ENCODE results near the gene BUB1B.
A peak's percentile ranks its signal among the peaks of the same experiment; 100 is the strongest.
"Not testable (repeated sequence)": the region's sequence is repeated elsewhere in the genome, so short reads cannot be mapped to it uniquely, and the experiment has no call there.

The BUB1B gene

GRCh38 chr15:40123863-40124262 is 37.0 kb upstream of the BUB1B start:
- not testable (repeated sequence) for H3K9me3 ChIP-seq (ENCODE audit: control insufficient read depth, insufficient read depth, low read length); H3K27me3 ChIP-seq (ENCODE audit: control insufficient read depth, insufficient read depth, low read length); H3K27ac ChIP-seq (ENCODE audit: low read depth, low read length); H3K36me3 ChIP-seq (ENCODE audit: control insufficient read depth, insufficient read depth, low read length); H3K4me3 ChIP-seq (ENCODE audit: low read depth, low read length); H3K9ac ChIP-seq (ENCODE audit: low read depth, low read length)
- peaks cover 23% of the 10 kb centered on the region for H3K4me1 ChIP-seq (ENCODE audit: control insufficient read depth, insufficient read depth, low read length)

- H3K9ac ChIP-seq (ENCODE audit: low read depth, low read length); H3K9me3 ChIP-seq (ENCODE audit: control insufficient read depth, insufficient read depth, low read length); H3K4me3 ChIP-seq (ENCODE audit: low read depth, low read length); H3K27ac ChIP-seq (ENCODE audit: low read depth, low read length); H3K36me3 ChIP-seq (ENCODE audit: control insufficient read depth, insufficient read depth, low read length); H3K27me3 ChIP-seq (ENCODE audit: control insufficient read depth, insufficient read depth, low read length): not testable (repeated sequence)
- H3K4me1 ChIP-seq (ENCODE audit: control insufficient read depth, insufficient read depth, low read length), result peaks cover 23% of the 10 kb centered on the region
These were observed 36.5 kb upstream of the BUB1B start for GRCh38 chr15:40124333-40124732.

GRCh38 chr15:40124807-40125285 is 36.0 kb upstream of the BUB1B start:
- Histone ChIP-seq H3K4me1 (ENCODE audit: control insufficient read depth, insufficient read depth, low read length) (peaks cover 23% of the 10 kb centered on the region), H3K27ac (ENCODE audit: low read depth, low read length) (peak overlapping the region; percentile 51), H3K4me3 (ENCODE audit: low read depth, low read length) (peak overlapping the region; percentile 32; the same call in 1 of the 2 replicates)
- H3K36me3 ChIP-seq (ENCODE audit: control insufficient read depth, insufficient read depth, low read length); H3K27me3 ChIP-seq (ENCODE audit: control insufficient read depth, insufficient read depth, low read length); H3K9ac ChIP-seq (ENCODE audit: low read depth, low read length); H3K9me3 ChIP-seq (ENCODE audit: control insufficient read depth, insufficient read depth, low read length): not testable (repeated sequence)

- no peak overlapping the region for H3K9ac ChIP-seq (ENCODE audit: low read depth, low read length)
- peaks cover 23% of the 10 kb centered on the region for H3K4me1 ChIP-seq (ENCODE audit: control insufficient read depth, insufficient read depth, low read length)
- H3K36me3 ChIP-seq (ENCODE audit: control insufficient read depth, insufficient read depth, low read length), result no peaks in the 10 kb centered on the region
- no peaks in the 10 kb centered on the region for H3K9me3 ChIP-seq (ENCODE audit: control insufficient read depth, insufficient read depth, low read length)
- H3K27ac ChIP-seq (ENCODE audit: low read depth, low read length), result no peak overlapping the region
- H3K4me3 ChIP-seq (ENCODE audit: low read depth, low read length), result no peak overlapping the region
- H3K27me3 ChIP-seq (ENCODE audit: control insufficient read depth, insufficient read depth, low read length), result no peaks in the 10 kb centered on the region
These were observed 34.9 kb upstream of the BUB1B start for GRCh38 chr15:40125950-40126349.

GRCh38 chr15:40128766-40129660 is 31.9 kb upstream of the BUB1B start:
- no peak overlapping the region for H3K9ac ChIP-seq (ENCODE audit: low read depth, low read length)
- peaks cover 14% of the 10 kb centered on the region for H3K4me1 ChIP-seq (ENCODE audit: control insufficient read depth, insufficient read depth, low read length)
- no peaks in the 10 kb centered on the region for H3K27me3 ChIP-seq (ENCODE audit: control insufficient read depth, insufficient read depth, low read length)
- no peaks in the 10 kb centered on the region for H3K36me3 ChIP-seq (ENCODE audit: control insufficient read depth, insufficient read depth, low read length)
- no peak overlapping the region for H3K27ac ChIP-seq (ENCODE audit: low read depth, low read length)
- no peaks in the 10 kb centered on the region for H3K9me3 ChIP-seq (ENCODE audit: control insufficient read depth, insufficient read depth, low read length)
- H3K4me3 ChIP-seq (ENCODE audit: low read depth, low read length), result no peak overlapping the region

GRCh38 chr15:40130118-40130517 is 30.8 kb upstream of the BUB1B start:
- Histone ChIP-seq H3K27ac (ENCODE audit: low read depth, low read length) (no peak overlapping the region), H3K27me3 (ENCODE audit: control insufficient read depth, insufficient read depth, low read length) (no peaks in the 10 kb centered on the region), H3K4me1 (ENCODE audit: control insufficient read depth, insufficient read depth, low read length) (peaks cover 6% of the 10 kb centered on the region), H3K9me3 (ENCODE audit: control insufficient read depth, insufficient read depth, low read length) (no peaks in the 10 kb centered on the region), H3K4me3 (ENCODE audit: low read depth, low read length) (no peak overlapping the region), H3K36me3 (ENCODE audit: control insufficient read depth, insufficient read depth, low read length) (no peaks in the 10 kb centered on the region), H3K9ac (ENCODE audit: low read depth, low read length) (no peak overlapping the region)

- no peak overlapping the region for H3K9ac ChIP-seq (ENCODE audit: low read depth, low read length)
- H3K4me3 ChIP-seq (ENCODE audit: low read depth, low read length), result no peak overlapping the region
- no peaks in the 10 kb centered on the region for H3K4me1 ChIP-seq (ENCODE audit: control insufficient read depth, insufficient read depth, low read length)
- no peaks in the 10 kb centered on the region for H3K36me3 ChIP-seq (ENCODE audit: control insufficient read depth, insufficient read depth, low read length)
- H3K9me3 ChIP-seq (ENCODE audit: control insufficient read depth, insufficient read depth, low read length), result no peaks in the 10 kb centered on the region
- H3K27ac ChIP-seq (ENCODE audit: low read depth, low read length), result no peak overlapping the region
- no peaks in the 10 kb centered on the region for H3K27me3 ChIP-seq (ENCODE audit: control insufficient read depth, insufficient read depth, low read length)
These were observed 29.9 kb upstream of the BUB1B start for GRCh38 chr15:40130799-40131502.

- no peaks in the 10 kb centered on the region for H3K36me3 ChIP-seq (ENCODE audit: control insufficient read depth, insufficient read depth, low read length)
- H3K9me3 ChIP-seq (ENCODE audit: control insufficient read depth, insufficient read depth, low read length), result no peaks in the 10 kb centered on the region
These were observed 27.3 kb upstream of the BUB1B start for GRCh38 chr15:40133544-40133943.

GRCh38 chr15:40134885-40135284 is 26.0 kb upstream of the BUB1B start:
- no peaks in the 10 kb centered on the region for H3K36me3 ChIP-seq (ENCODE audit: control insufficient read depth, insufficient read depth, low read length)
- no peaks in the 10 kb centered on the region for H3K9me3 ChIP-seq (ENCODE audit: control insufficient read depth, insufficient read depth, low read length)
- H3K27ac ChIP-seq (ENCODE audit: low read depth, low read length), result no peak overlapping the region
- H3K27me3 ChIP-seq (ENCODE audit: control insufficient read depth, insufficient read depth, low read length), result no peaks in the 10 kb centered on the region
- no peak overlapping the region for H3K4me3 ChIP-seq (ENCODE audit: low read depth, low read length)
- no peaks in the 10 kb centered on the region for H3K4me1 ChIP-seq (ENCODE audit: control insufficient read depth, insufficient read depth, low read length)
- no peak overlapping the region for H3K9ac ChIP-seq (ENCODE audit: low read depth, low read length)

More at GRCh38 chr15:40133544-40133943, 27.3 kb upstream of the BUB1B start:
- H3K4me1 ChIP-seq (ENCODE audit: control insufficient read depth, insufficient read depth, low read length), result no peaks in the 10 kb centered on the region
- no peak overlapping the region for H3K27ac ChIP-seq (ENCODE audit: low read depth, low read length)
- H3K4me3 ChIP-seq (ENCODE audit: low read depth, low read length), result no peak overlapping the region
- no peak overlapping the region for H3K9ac ChIP-seq (ENCODE audit: low read depth, low read length)
- no peaks in the 10 kb centered on the region for H3K27me3 ChIP-seq (ENCODE audit: control insufficient read depth, insufficient read depth, low read length)

GRCh38 chr15:40135846-40136450 is 24.9 kb upstream of the BUB1B start:
- not testable (repeated sequence) for H3K27me3 ChIP-seq (ENCODE audit: control insufficient read depth, insufficient read depth, low read length); H3K4me1 ChIP-seq (ENCODE audit: control insufficient read depth, insufficient read depth, low read length); H3K36me3 ChIP-seq (ENCODE audit: control insufficient read depth, insufficient read depth, low read length); H3K9me3 ChIP-seq (ENCODE audit: control insufficient read depth, insufficient read depth, low read length); H3K9ac ChIP-seq (ENCODE audit: low read depth, low read length); H3K27ac ChIP-seq (ENCODE audit: low read depth, low read length); H3K4me3 ChIP-seq (ENCODE audit: low read depth, low read length)
